ENCODE results near the gene KLHDC10. TPM values are rescaled to one million over a fixed set of nuclear protein-coding genes. Genes with fewer than 3 reads are reported as not detected.

The KLHDC10 gene, protein sequence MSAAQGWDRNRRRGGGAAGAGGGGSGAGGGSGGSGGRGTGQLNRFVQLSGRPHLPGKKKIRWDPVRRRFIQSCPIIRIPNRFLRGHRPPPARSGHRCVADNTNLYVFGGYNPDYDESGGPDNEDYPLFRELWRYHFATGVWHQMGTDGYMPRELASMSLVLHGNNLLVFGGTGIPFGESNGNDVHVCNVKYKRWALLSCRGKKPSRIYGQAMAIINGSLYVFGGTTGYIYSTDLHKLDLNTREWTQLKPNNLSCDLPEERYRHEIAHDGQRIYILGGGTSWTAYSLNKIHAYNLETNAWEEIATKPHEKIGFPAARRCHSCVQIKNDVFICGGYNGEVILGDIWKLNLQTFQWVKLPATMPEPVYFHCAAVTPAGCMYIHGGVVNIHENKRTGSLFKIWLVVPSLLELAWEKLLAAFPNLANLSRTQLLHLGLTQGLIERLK
- 10 to 100 TPM; 16.3 to 22.5 (median 17.8) TPM for total RNA-seq
- polyA plus RNA-seq = 10 to 100 TPM in 2 of 3 donors, 1 to 10 TPM in 1; 7.8 to 11.5 (median 11.3) TPM

DNA sequence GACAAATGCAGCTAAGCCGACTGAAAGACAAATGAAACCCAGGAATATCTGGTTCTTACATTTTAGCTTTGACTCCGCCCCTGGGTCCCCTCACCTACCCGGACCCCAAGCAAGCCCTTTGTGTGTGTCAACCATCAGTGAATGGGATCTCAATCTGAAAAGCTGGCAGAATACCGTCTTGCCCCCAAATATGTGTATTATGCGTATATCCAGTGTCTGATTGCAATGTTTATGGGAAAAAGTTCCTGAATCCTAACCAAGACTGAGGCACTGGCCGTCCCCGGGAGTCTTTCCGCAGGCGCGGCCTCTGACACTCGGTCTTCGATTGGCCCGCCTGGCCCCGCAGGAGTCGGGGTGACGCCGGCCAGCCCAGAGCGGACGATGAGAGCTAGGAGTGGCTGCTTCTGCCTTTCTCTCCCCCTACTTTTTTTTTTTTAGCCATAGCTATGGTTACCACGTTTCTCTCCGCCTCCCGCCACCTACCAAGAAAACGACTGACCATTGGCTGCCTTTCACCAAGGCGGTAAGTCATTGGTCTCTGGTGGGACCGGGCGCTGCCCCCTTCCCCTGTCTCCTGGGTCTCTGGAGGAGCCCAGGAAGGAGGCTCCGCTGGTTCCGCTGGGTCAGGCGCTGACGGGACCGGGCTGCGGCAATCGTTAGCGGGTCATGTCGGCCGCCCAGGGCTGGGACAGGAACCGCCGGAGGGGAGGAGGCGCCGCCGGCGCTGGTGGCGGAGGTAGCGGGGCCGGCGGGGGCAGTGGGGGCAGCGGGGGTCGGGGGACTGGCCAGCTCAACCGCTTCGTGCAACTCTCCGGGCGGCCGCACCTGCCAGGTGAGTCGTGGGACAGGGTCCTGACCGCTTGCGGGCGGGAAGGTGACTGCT lies at the start of gene KLHDC10:
KLHDC10 (plus strand) TSS at position 557 of the 883 bp plus-strand sequence; CDS start at position 667, 110 bp downstream.
- TF ChIP-seq POLR2AphosphoS5 (IDR thresholded peaks at IDR 0.05) (peak; percentile 39 to 81 (median 73)), POLR2A (IDR thresholded peaks at IDR 0.05) (peak in 1 of 2 donors; percentile 32), EP300 (IDR thresholded peaks at IDR 0.05) (no peak)
- TF ChIP-seq, protein P1, sequence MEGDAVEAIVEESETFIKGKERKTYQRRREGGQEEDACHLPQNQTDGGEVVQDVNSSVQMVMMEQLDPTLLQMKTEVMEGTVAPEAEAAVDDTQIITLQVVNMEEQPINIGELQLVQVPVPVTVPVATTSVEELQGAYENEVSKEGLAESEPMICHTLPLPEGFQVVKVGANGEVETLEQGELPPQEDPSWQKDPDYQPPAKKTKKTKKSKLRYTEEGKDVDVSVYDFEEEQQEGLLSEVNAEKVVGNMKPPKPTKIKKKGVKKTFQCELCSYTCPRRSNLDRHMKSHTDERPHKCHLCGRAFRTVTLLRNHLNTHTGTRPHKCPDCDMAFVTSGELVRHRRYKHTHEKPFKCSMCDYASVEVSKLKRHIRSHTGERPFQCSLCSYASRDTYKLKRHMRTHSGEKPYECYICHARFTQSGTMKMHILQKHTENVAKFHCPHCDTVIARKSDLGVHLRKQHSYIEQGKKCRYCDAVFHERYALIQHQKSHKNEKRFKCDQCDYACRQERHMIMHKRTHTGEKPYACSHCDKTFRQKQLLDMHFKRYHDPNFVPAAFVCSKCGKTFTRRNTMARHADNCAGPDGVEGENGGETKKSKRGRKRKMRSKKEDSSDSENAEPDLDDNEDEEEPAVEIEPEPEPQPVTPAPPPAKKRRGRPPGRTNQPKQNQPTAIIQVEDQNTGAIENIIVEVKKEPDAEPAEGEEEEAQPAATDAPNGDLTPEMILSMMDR (IDR thresholded peaks at IDR 0.05) = no peak
- peak; percentile 99 for DNase-seq
- intact Hi-C loops (cut with DNase I) = loop anchor here (2.0 to 10.0 kb wide), 4 partner anchors 137 to 763 kb away; partner anchors contain the start of genes SSMEM1 and TMEM209
- Histone ChIP-seq H3K27me3 (no peaks in the 10 kb centered on the region), H3K36me3 (no peaks in the 10 kb centered on the region), H3K9me3 (no peaks in the 10 kb centered on the region), H3K27ac (peak within 1 kb of the TSS; percentile 87 to 89 (median 88)), H3K4me3 (peak within 1 kb of the TSS; percentile 80 to 98 (median 95)), H3K4me1 (peaks cover 0 to 42% (median 31%) of the 10 kb centered on the region in 4 donors)
- WGBS, 2 donors = 1% methylated on average over 57 of the region's 57 CpGs

DNA sequence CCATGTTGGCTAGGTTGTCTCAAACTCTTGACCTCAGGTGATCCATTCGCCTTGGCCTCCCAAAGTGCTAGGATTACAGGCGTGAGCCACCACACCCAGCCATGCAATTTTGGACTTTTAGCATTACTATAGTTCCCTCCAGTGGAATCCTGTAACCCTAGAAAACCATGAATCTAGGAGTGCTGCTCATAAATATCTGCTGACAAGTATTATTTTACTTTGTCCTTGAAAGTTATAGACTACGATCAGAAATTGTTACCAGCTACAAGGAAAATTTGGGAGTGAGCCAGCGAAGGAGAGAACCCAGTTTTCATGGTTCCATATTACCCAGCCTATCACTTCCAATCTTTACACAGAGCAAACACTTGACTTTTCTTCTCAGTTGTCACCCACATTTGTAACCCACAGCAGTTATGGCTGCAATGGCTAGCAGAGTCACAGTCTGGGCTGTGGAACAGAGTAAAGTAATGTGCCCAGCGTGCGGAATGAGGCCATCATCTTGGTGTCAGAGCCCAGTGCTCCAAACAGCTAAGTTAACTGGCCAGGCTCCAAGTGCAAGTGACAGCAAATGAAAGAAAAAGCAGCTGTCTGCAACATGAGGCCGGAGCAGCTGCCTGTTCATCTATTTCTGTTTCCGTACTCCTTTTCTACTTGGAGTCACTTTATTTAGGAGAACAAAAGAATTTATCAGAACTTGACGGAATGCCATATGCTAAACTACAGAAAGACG lies 49.1 kb upstream of the KLHDC10 start:
- no peak for DNase-seq
- H3K27me3 ChIP-seq = no peaks in the 10 kb centered on the region
- no peak overlapping the region for H3K27ac ChIP-seq
- no peak for TF ChIP-seq POLR2A (IDR thresholded peaks at IDR 0.05)
- TF ChIP-seq, protein P1 (IDR thresholded peaks at IDR 0.05) = no peak
- no peak for TF ChIP-seq EP300 (IDR thresholded peaks at IDR 0.05)
- TF ChIP-seq POLR2AphosphoS5 (IDR thresholded peaks at IDR 0.05) = no peak
- intact Hi-C loops (cut with DNase I) = no loop called here
- H3K4me3 ChIP-seq = no peak overlapping the region
- no peaks in the 10 kb centered on the region for H3K9me3 ChIP-seq
- H3K36me3 ChIP-seq = peaks cover 33 to 96% (median 63%) of the 10 kb centered on the region in 4 donors
- 95 to 97% methylated on average over 10 of the region's 10 CpGs for WGBS, 2 donors
- no peaks in the 10 kb centered on the region for H3K4me1 ChIP-seq

DNA sequence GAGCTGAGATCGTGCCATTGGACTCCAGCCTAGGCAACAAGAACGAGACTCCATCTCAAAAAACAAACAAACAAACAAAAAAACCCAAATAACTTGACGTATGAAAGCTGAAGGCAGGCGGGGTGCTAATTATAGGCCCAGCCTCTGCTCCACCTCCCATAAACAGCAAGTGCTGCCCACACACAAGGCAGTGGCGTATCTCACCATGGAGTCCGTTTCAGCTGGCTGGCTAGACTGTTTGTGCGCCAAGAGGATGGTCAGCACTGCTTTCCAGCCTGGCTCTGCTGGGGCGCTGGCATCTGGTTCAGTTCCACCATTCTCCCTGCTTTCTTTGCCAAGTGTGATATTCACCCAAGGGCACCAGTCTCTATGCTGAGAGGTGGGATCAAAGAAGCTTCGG lies 48.2 kb upstream of the KLHDC10 start:
- WGBS, 2 donors = 90 to 96% methylated on average over 9 of the region's 9 CpGs
- no peak for DNase-seq

More for the DNA sequence above, 48.2 kb upstream of the KLHDC10 start:
- intact Hi-C loops (cut with DNase I) = no loop called here
- Histone ChIP-seq H3K36me3 (peaks cover 36 to 99% (median 65%) of the 10 kb centered on the region in 4 donors), H3K4me3 (no peak overlapping the region), H3K27ac (no peak overlapping the region), H3K4me1 (no peaks in the 10 kb centered on the region), H3K9me3 (no peaks in the 10 kb centered on the region), H3K27me3 (no peaks in the 10 kb centered on the region)
- TF ChIP-seq EP300 (IDR thresholded peaks at IDR 0.05) = no peak
- TF ChIP-seq, protein P1 (IDR thresholded peaks at IDR 0.05) = no peak
- no peak for TF ChIP-seq POLR2AphosphoS5 (IDR thresholded peaks at IDR 0.05)
- TF ChIP-seq POLR2A (IDR thresholded peaks at IDR 0.05) = no peak
